H1 (cell line): ENCODE data around the gene CLDN9. TPM values are rescaled to one million over a fixed set of nuclear protein-coding genes. Genes with fewer than 3 reads are reported as not detected.
A peak's percentile ranks its signal among the peaks of the same experiment; 100 is the strongest.

Experiments
- CTCF ChIA-PET: fragments of 300-600 bp; sonication (Branson Sonifier 250); formaldehyde crosslinking; loops from one replicate; lab custom pipeline; 2021; ENCODE audit not compliant: partially characterized antibody; lab: Charles Lee
- POLR2A ChIA-PET: fragments of 300-600 bp; sonication (Branson Sonifier 250); formaldehyde crosslinking; loops from one replicate; lab custom pipeline; 2021; ENCODE audit warnings: inconsistent platforms; ENCODE audit not compliant: partially characterized antibody; lab: Charles Lee
- DNase-seq, 2 experiments: peaks; one replicate each; pipeline versions ENCODE4 v3.0.0 to v3.0.0-alpha.2; 2010 to 2022; ENCODE audit warnings: low spot score in 2 of 2, low read depth in 1 of 2, mixed read lengths in 1 of 2
- FAIRE-seq: peaks from 2 replicates; lab custom pipeline; 2011; peaks lifted over from hg19 to GRCh38; lab: Jason Lieb, UNC
- H2AFZ ChIP-seq: 2 replicates; pipeline ENCODE4 v1.8.1; 2012; ENCODE audit warnings: low read length, inconsistent platforms
- H2AK5ac ChIP-seq: 2 replicates; pipeline ENCODE4 v1.6.1; 2013; ENCODE audit warnings: low read depth, low read length
- H2BK120ac ChIP-seq: replicated peaks from 2 replicates; pipeline ENCODE3; 2013; ENCODE audit warnings: low read depth, low read length, inconsistent platforms
- H2BK12ac ChIP-seq: 2 replicates; pipeline ENCODE4 v1.6.1; 2013; ENCODE audit warnings: low read depth, low read length
- H2BK15ac ChIP-seq: 2 replicates; pipeline ENCODE4 v1.6.1; 2013; ENCODE audit warnings: low read length
- H2BK20ac ChIP-seq: 2 replicates; pipeline ENCODE4 v1.6.1; 2013; ENCODE audit warnings: low read length
- H2BK5ac ChIP-seq: 2 replicates; pipeline ENCODE4 v1.6.1; 2013; ENCODE audit warnings: low read depth, low read length
- H3K14ac ChIP-seq: 2 replicates; pipeline ENCODE4 v1.6.1; 2013; ENCODE audit warnings: inconsistent platforms; ENCODE audit not compliant: insufficient read length
- H3K18ac ChIP-seq: 2 replicates; pipeline ENCODE4 v1.6.1; 2013; ENCODE audit warnings: low read length; ENCODE audit errors: extremely low read depth
- H3K23ac ChIP-seq: 2 replicates; pipeline ENCODE4 v1.6.1; 2013; ENCODE audit warnings: inconsistent platforms; ENCODE audit not compliant: insufficient read length
- H3K23me2 ChIP-seq: 2 replicates; pipeline ENCODE4 v1.6.1; 2013; ENCODE audit warnings: low read depth, low read length
- H3K27ac ChIP-seq: 2 replicates; pipeline ENCODE4 v1.6.1; 2011; ENCODE audit warnings: low read depth, low read length, inconsistent platforms
- H3K27me3 ChIP-seq, 4 experiments: replicated peaks in 1 of 4; 1 replicate in 1 of 4; 2 replicates in 3 of 4; pipeline versions ENCODE4 v1.6.1 to v1.8.1; 2011 to 2013; ENCODE audit warnings: low read length in 3 of 4, mild to moderate bottlenecking in 3 of 4, inconsistent platforms in 2 of 4, mixed read lengths in 2 of 4, moderate library complexity in 1 of 4; ENCODE audit not compliant: control insufficient read depth in 3 of 4, insufficient read depth in 3 of 4; ENCODE audit errors: extremely low read depth in 1 of 4
- H3K36me3 ChIP-seq, 4 experiments: 2 replicates each; pipeline versions ENCODE4 v1.6.1 to v1.8.1; 2011 to 2013; ENCODE audit warnings: mild to moderate bottlenecking in 4 of 4, low read length in 3 of 4, moderate library complexity in 2 of 4, control low read depth in 1 of 4, inconsistent platforms in 1 of 4; ENCODE audit not compliant: insufficient read depth in 4 of 4, control insufficient read depth in 2 of 4
- H3K4ac ChIP-seq: replicated peaks from 2 replicates; pipeline ENCODE3; 2013; ENCODE audit warnings: low read length, low read depth, mixed read lengths, inconsistent platforms; ENCODE audit not compliant: insufficient read length
- H3K4me1 ChIP-seq, 4 experiments: replicated peaks in 1 of 4; 1 replicate in 1 of 4; 2 replicates in 3 of 4; pipeline versions ENCODE4 v1.6.1 to v1.8.1; 2011 to 2013; ENCODE audit warnings: low read length in 3 of 4, inconsistent platforms in 2 of 4, mixed read lengths in 1 of 4; ENCODE audit not compliant: insufficient read depth in 4 of 4, control insufficient read depth in 3 of 4
- H3K4me2 ChIP-seq, 2 experiments: 2 replicates each; pipeline versions ENCODE4 v1.6.1 to v1.8.1; 2011 to 2013; ENCODE audit warnings: low read depth in 2 of 2, low read length in 2 of 2, control low read depth in 1 of 2, inconsistent platforms in 1 of 2, mild to moderate bottlenecking in 1 of 2; ENCODE audit not compliant: insufficient read depth in 1 of 2
- H3K4me3 ChIP-seq, 4 experiments: fragments of 200-600, 300-600 bp in 1 of 4; sonication (generic), shearing (Covaris generic), sonication (Bioruptor Twin) in 1 of 4; 2 replicates each; pipeline versions ENCODE4 v1.5.1 to v1.8.1; 2011 to 2016; ENCODE audit warnings: low read length in 4 of 4, low read depth in 3 of 4, control low read depth in 2 of 4, inconsistent platforms in 2 of 4, mild to moderate bottlenecking in 2 of 4, mixed read lengths in 1 of 4, moderate library complexity in 1 of 4; ENCODE audit not compliant: insufficient read depth in 2 of 4; ENCODE audit errors: extremely low read depth in 1 of 4
- H3K56ac ChIP-seq: replicated peaks from 2 replicates; pipeline ENCODE3; 2013; ENCODE audit warnings: low read depth, mild to moderate bottlenecking, mixed read lengths, low read length, inconsistent platforms; ENCODE audit not compliant: insufficient read length
- H3K79me1 ChIP-seq: 2 replicates; pipeline ENCODE4 v1.6.1; 2013; ENCODE audit warnings: low read depth, low read length, control low read depth
- H3K79me2 ChIP-seq, 2 experiments: 2 replicates each; pipeline versions ENCODE4 v1.6.1 to v1.8.1; 2012 to 2013; ENCODE audit warnings: low read length in 2 of 2, mild to moderate bottlenecking in 2 of 2, inconsistent platforms in 1 of 2; ENCODE audit not compliant: insufficient read depth in 2 of 2, control insufficient read depth in 1 of 2
- H3K9ac ChIP-seq, 4 experiments: replicated peaks in 1 of 4; 1 replicate in 1 of 4; 2 replicates in 3 of 4; pipeline versions ENCODE4 v1.6.1 to v1.8.1; 2011 to 2013; ENCODE audit warnings: low read depth in 3 of 4, low read length in 3 of 4, control low read depth in 2 of 4, mild to moderate bottlenecking in 2 of 4, moderate library complexity in 2 of 4, inconsistent platforms in 1 of 4; ENCODE audit errors: extremely low read depth in 1 of 4
- H3K9me3 ChIP-seq, 2 experiments: 2 replicates each; pipeline versions ENCODE4 v1.6.1 to v1.8.1; 2012 to 2013; ENCODE audit warnings: mild to moderate bottlenecking in 2 of 2, moderate library complexity in 2 of 2, control low read depth in 1 of 2, inconsistent platforms in 1 of 2, low read depth in 1 of 2, low read length in 1 of 2, mixed read lengths in 1 of 2; ENCODE audit not compliant: insufficient read depth in 2 of 2
- H4K20me1 ChIP-seq, 2 experiments: replicated peaks in 1 of 2; 2 replicates each; pipeline versions ENCODE3 to v1.8.1; 2011 to 2013; ENCODE audit warnings: inconsistent platforms in 2 of 2, low read length in 2 of 2, mild to moderate bottlenecking in 1 of 2; ENCODE audit not compliant: insufficient read depth in 2 of 2, control insufficient read depth in 1 of 2
- H4K5ac ChIP-seq: 2 replicates; pipeline ENCODE4 v1.6.1; 2013; ENCODE audit warnings: low read length, low read depth, mixed read lengths, inconsistent platforms; ENCODE audit not compliant: insufficient read length
- H4K8ac ChIP-seq: 2 replicates; pipeline ENCODE4 v1.8.0; 2013; ENCODE audit warnings: mild to moderate bottlenecking, moderate library complexity, low read length, inconsistent platforms; ENCODE audit not compliant: insufficient read depth; ENCODE audit errors: extremely low read depth
- H4K91ac ChIP-seq: replicated peaks from 2 replicates; pipeline ENCODE3; 2013; ENCODE audit warnings: low read length, mixed read lengths, inconsistent platforms; ENCODE audit not compliant: insufficient read length
- CHD1 ChIP-seq: IDR thresholded peaks from 2 replicates; pipeline ENCODE4 v1.6.1; 2012; ENCODE audit warnings: low read depth, low read length, improper control_type of control experiment
- KDM4A ChIP-seq: IDR thresholded peaks from one replicate; pipeline ENCODE4 v1.7.1; 2012; ENCODE audit warnings: low read depth, mild to moderate bottlenecking, moderate library complexity, low read length, inconsistent platforms; ENCODE audit not compliant: severe bottlenecking
- POLR2A ChIP-seq, 2 experiments: IDR thresholded peaks; 1 replicate in 1 of 2; 2 replicates in 1 of 2; pipeline ENCODE4 v1.6.1; 2011; ENCODE audit warnings: low read depth in 2 of 2, low read length in 2 of 2, mild to moderate bottlenecking in 2 of 2; ENCODE audit errors: control extremely low read depth in 1 of 2
- POLR2AphosphoS5 ChIP-seq: IDR thresholded peaks from 2 replicates; pipeline ENCODE4 v1.6.1; 2011; ENCODE audit warnings: low read depth, low read length
- WGBS, 2 experiments: shearing (Covaris generic) in 1 of 2; methylation state at CpG; one replicate each; pipeline versions ENCODE4 v1.1.6 to v1.1.7; 2013 to 2015; ENCODE audit warnings: low lambda C conversion rate in 2 of 2, mixed read lengths in 2 of 2, inconsistent platforms in 1 of 2, low coverage in 1 of 2, missing lambda C conversion rate in 1 of 2; ENCODE audit not compliant: insufficient replicate concordance in 2 of 2, insufficient coverage in 1 of 2, insufficient read length in 1 of 2; ENCODE audit errors: extremely low coverage in 1 of 2, missing lambda C conversion rate in 1 of 2; 5-methylcytosine and 5-hydroxymethylcytosine counted together
- polyA plus RNA-seq, 7 experiments: library from polyadenylated mRNA; depleted of rRNA in 3 of 7; stranded (reverse) in 5 of 7; unstranded in 2 of 7; fragments of >200 nt in 5 of 7; fragments of 200-250 nt in 2 of 7; gene quantifications; 1 replicate in 5 of 7; 2 replicates in 1 of 7; 4 replicates in 1 of 7; pipeline versions ENCODE4 v1.2.1 to v1.2.3, GENCODE V29; 2011 to 2013; ENCODE audit warnings: missing spikeins in 2 of 7, mixed read lengths in 2 of 7
- total RNA-seq: library from RNA; stranded (reverse); fragmentation: NEBNext Ultra II Directional; extraction: Animal tissue kit (Norgen Biotek cat#: 25700); gene quantifications from 2 replicates; pipeline ENCODE4 v1.2.1, GENCODE V29; 2021
- TF ChIP-seq, protein P1 (sequence below): IDR thresholded peaks from 2 replicates; pipeline ENCODE4 v1.6.1; 2011; ENCODE audit warnings: low read depth, mild to moderate bottlenecking, low read length; ENCODE audit not compliant: insufficient read depth

CLDN9 gene
- total and polyA plus RNA-seq, 2 of the 8 experiments (the other 6 are each of a cell fraction or from before 2014, with no cell fraction given): 0.60 to 0.89 TPM

- Histone ChIP-seq H2AFZ (no peak overlapping the region), H3K56ac (no peak overlapping the region), H4K91ac (peak overlapping the region; percentile 12), H4K5ac (peak overlapping the region; percentile 7), H3K79me1 (no peaks in the 10 kb centered on the region), H3K4ac (no peak overlapping the region), H2BK15ac (peak overlapping the region; percentile 61; the same call in 1 of the 2 replicates), H4K8ac (peak overlapping the region; percentile 94; the same call in 1 of the 2 replicates), H3K36me3 (peaks cover 0 to 19% (median 11%) of the 10 kb centered on the region in 4 experiments; a peak in 7 of 8 replicates), H3K79me2 (peaks cover 0 to 4% of the 10 kb centered on the region in 2 experiments; a peak in 1 of 4 replicates), H3K18ac (peak overlapping the region; percentile 93; the same call in 1 of the 2 replicates), H3K27me3 (no peaks in the 10 kb centered on the region), H3K9me3 (no peaks in the 10 kb centered on the region), H3K9ac (peak overlapping the region; percentile 46 to 89 (median 70); a peak in 6 of 7 replicates), H3K4me3 (peak overlapping the region; percentile 39 to 97 (median 94)), H2BK20ac (no peak overlapping the region), H2AK5ac (0 out of 2 replicates have a peak overlapping the region, but pooled peaks have one; percentile 10), H2BK12ac (peak overlapping the region; percentile 96; the same call in 1 of the 2 replicates), H3K4me2 (peak overlapping the region; percentile 83 to 88), H3K23me2 (peaks cover 19% of the 10 kb centered on the region; the same call in 1 of the 2 replicates), H3K23ac (no peak overlapping the region), H3K14ac (no peak overlapping the region), H2BK5ac (peak overlapping the region; percentile 97), H3K27ac (peak overlapping the region; percentile 94), H4K20me1 (peaks cover 5 to 23% of the 10 kb centered on the region in 2 experiments), H2BK120ac (no peak overlapping the region), H3K4me1 (peaks cover 0 to 23% (median 21%) of the 10 kb centered on the region in 4 experiments; a peak in 6 of 7 replicates)
- ChIA-PET POLR2A (interaction anchor here (0.8 to 35.7 kb wide), 12 partner anchors 6 to 105 kb away, joined by 3 to 1808 read pairs (median 53); partner anchors contain the start of genes BICDL2, CLDN6, CLDN9 and HCFC1R1), CTCF (interaction anchor here (1.2 to 23.8 kb wide), 7 partner anchors 8 to 75 kb away, joined by 3 to 639 read pairs (median 6); partner anchors contain the start of genes CLDN9 and ZSCAN10)
- no peak for TF ChIP-seq CHD1
- peak in 1 of 2 experiments; percentile 32; a peak in 1 of 3 replicates for TF ChIP-seq POLR2A (IDR thresholded peaks at IDR 0.05; ENCODE audit: control extremely low read depth in 1 of 2, low read depth in 2 of 2, low read length in 2 of 2)
- no peak for TF ChIP-seq KDM4A
- peak; percentile 89 for TF ChIP-seq POLR2AphosphoS5
- TF ChIP-seq, protein P1, sequence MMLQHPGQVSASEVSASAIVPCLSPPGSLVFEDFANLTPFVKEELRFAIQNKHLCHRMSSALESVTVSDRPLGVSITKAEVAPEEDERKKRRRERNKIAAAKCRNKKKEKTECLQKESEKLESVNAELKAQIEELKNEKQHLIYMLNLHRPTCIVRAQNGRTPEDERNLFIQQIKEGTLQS: no peak
- FAIRE-seq (no peak), DNase-seq (no peak)
- WGBS, 2 experiments: 4% methylated on average over 6 of the region's 6 CpGs; no CpG with 5 or more reads in 1 of the 2 experiments
Observed at GRCh38 chr16:3023415-3023668, 10.6 kb downstream of the CLDN9 start.
